Posterior cingulate gyrus (tissue), 11 donors: ENCODE data around the gene RPGR.

Experiments used
- DNase-seq, 10 donors: peaks; one replicate each; pipeline versions ENCODE4 v3.0.0 to v3.0.0-alpha.2; 2020 to 2021; ENCODE audit warnings: mixed read lengths in 3 of 10
- intact Hi-C: fragments of 100-400 bp; cut with DNase I; formaldehyde crosslinking; loops from one replicate; pipeline ENCODE4 v1.15.1; 2023

The RPGR gene

GRCh38 chrX:38326086-38326485 is 1.2 kb downstream of the RPGR start:
- no peak for DNase-seq
- intact Hi-C loops = loop anchor here (10.0 kb wide), 1 partner anchor 581 kb away; no protein-coding TSS in a partner anchor

GRCh38 chrX:38320819-38321218 is 6.5 kb downstream of the RPGR start:
- intact Hi-C loops = loop anchor here (10.0 kb wide), 1 partner anchor 576 kb away; no protein-coding TSS in a partner anchor
- no peak for DNase-seq

GRCh38 chrX:38318606-38319005 is 8.7 kb downstream of the RPGR start:
- DNase-seq = no peak
- intact Hi-C loops = no loop called here

GRCh38 chrX:38318196-38318595 is 9.1 kb downstream of the RPGR start:
- no peak for DNase-seq
- intact Hi-C loops = no loop called here

GRCh38 chrX:38315186-38315585 is 12.1 kb downstream of the RPGR start:
- intact Hi-C loops = no loop called here

GRCh38 chrX:38313190-38313589 is 14.1 kb downstream of the RPGR start:
- no peak for DNase-seq
- intact Hi-C loops = no loop called here

More at GRCh38 chrX:38315186-38315585, 12.1 kb downstream of the RPGR start:
- no peak for DNase-seq

GRCh38 chrX:38312436-38312835 is 14.9 kb downstream of the RPGR start:
- no peak for DNase-seq
- intact Hi-C loops = no loop called here

GRCh38 chrX:38311743-38312142 is 15.6 kb downstream of the RPGR start:
- intact Hi-C loops = no loop called here
- DNase-seq = no peak

- intact Hi-C loops = no loop called here
- no peak for DNase-seq
Observed at GRCh38 chrX:38305971-38306370, 21.3 kb downstream of the RPGR start.

GRCh38 chrX:38304010-38304409 is 23.3 kb downstream of the RPGR start:
- intact Hi-C loops = no loop called here
- no peak for DNase-seq

GRCh38 chrX:38293741-38294140 is 33.6 kb downstream of the RPGR start:
- DNase-seq = no peak
- intact Hi-C loops = no loop called here

GRCh38 chrX:38287674-38288073 is 39.6 kb downstream of the RPGR start:
- no peak for DNase-seq
- intact Hi-C loops = no loop called here

- no peak for DNase-seq
- intact Hi-C loops = no loop called here
Observed at GRCh38 chrX:38285649-38286048, 41.7 kb downstream of the RPGR start.

GRCh38 chrX:38282049-38282448 is 45.3 kb downstream of the RPGR start:
- intact Hi-C loops = no loop called here
- no peak for DNase-seq

GRCh38 chrX:38279188-38279587 is 48.1 kb downstream of the RPGR start:
- DNase-seq = no peak
- intact Hi-C loops = no loop called here

- DNase-seq = no peak
- intact Hi-C loops = no loop called here
Observed at GRCh38 chrX:38278682-38279081, 48.6 kb downstream of the RPGR start.

- no peak for DNase-seq
- intact Hi-C loops = no loop called here
Observed at GRCh38 chrX:38277802-38278201, 49.5 kb downstream of the RPGR start.

- DNase-seq = no peak
- intact Hi-C loops = no loop called here
Observed at GRCh38 chrX:38277136-38277535, 50.2 kb downstream of the RPGR start.

GRCh38 chrX:38276089-38276488 is 51.2 kb downstream of the RPGR start:
- DNase-seq = no peak
- intact Hi-C loops = no loop called here

GRCh38 chrX:38275615-38276014 is 51.7 kb downstream of the RPGR start:
- intact Hi-C loops = no loop called here
- no peak for DNase-seq

GRCh38 chrX:38273453-38273852 is 53.9 kb downstream of the RPGR start:
- intact Hi-C loops = no loop called here
- DNase-seq = no peak

GRCh38 chrX:38271154-38271716 is 56.1 kb downstream of the RPGR start:
- intact Hi-C loops = no loop called here

GRCh38 chrX:38268011-38268410 is 59.3 kb downstream of the RPGR start:
- no peak for DNase-seq
- intact Hi-C loops = no loop called here

More at GRCh38 chrX:38271154-38271716, 56.1 kb downstream of the RPGR start:
- no peak for DNase-seq
